Body of pancreas (tissue), 4 donors: ENCODE results near the gene SSH2.

Experiments
- CTCF ChIP-seq, 7 experiments: fragments of 450-650 bp in 4 of 7; fragments of 200-600 bp in 3 of 7; sonication (generic) in 3 of 7; IDR thresholded peaks; one replicate each; pipeline ENCODE4 v1.5.1; 2016 to 2019; ENCODE audit warnings: antibody characterized with exemption in 7 of 7
- POLR2A ChIP-seq, 3 donors: fragments of 450-650 bp; IDR thresholded peaks; one replicate each; pipeline ENCODE4 v1.6.1; 2016; ENCODE audit warnings: antibody characterized with exemption in 3 of 3, mild to moderate bottlenecking in 2 of 3

GRCh38 chr17:29857823-29858222 lies 72.2 kb downstream of the SSH2 start:
- TF ChIP-seq CTCF (IDR thresholded peaks at IDR 0.05) (no peak), POLR2A (IDR thresholded peaks at IDR 0.05) (no peak)
